Liver (tissue), 2 donors: ENCODE measurements around the gene XRCC5.

ENCODE experiments used
- FOXA2 ChIP-seq: IDR thresholded peaks from 2 replicates; pipeline ENCODE4 v1.6.1; 2016; ENCODE audit warnings: antibody characterized with exemption
- TF ChIP-seq, protein P1 (sequence below): fragments of 150-350 bp; IDR thresholded peaks from 2 replicates; pipeline ENCODE4 v1.5.1; 2017; ENCODE audit warnings: improper control_type of control experiment, low read depth, low read length; ENCODE audit not compliant: missing input control
- donor health status: healthy.

DNA sequence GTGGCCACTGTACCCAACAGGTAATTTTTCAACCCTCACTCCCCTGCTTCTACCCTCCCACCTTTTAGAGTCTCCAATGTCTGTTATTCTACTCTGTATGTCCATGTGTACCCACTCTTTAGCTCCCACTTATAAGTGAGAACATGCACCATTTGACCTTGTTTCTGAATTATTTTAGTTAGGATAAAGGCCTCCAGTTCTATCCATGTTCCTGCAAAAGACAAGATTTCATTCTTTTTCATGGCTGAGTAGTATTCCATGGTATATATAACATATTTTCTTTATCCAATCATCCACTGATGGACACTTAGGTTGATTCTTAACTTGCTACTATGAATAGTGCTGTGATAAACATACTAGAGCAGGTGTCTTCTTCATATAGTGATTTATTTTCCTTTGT, 36.7 kb upstream of the XRCC5 start:
- no peak for TF ChIP-seq FOXA2
- TF ChIP-seq, protein P1, sequence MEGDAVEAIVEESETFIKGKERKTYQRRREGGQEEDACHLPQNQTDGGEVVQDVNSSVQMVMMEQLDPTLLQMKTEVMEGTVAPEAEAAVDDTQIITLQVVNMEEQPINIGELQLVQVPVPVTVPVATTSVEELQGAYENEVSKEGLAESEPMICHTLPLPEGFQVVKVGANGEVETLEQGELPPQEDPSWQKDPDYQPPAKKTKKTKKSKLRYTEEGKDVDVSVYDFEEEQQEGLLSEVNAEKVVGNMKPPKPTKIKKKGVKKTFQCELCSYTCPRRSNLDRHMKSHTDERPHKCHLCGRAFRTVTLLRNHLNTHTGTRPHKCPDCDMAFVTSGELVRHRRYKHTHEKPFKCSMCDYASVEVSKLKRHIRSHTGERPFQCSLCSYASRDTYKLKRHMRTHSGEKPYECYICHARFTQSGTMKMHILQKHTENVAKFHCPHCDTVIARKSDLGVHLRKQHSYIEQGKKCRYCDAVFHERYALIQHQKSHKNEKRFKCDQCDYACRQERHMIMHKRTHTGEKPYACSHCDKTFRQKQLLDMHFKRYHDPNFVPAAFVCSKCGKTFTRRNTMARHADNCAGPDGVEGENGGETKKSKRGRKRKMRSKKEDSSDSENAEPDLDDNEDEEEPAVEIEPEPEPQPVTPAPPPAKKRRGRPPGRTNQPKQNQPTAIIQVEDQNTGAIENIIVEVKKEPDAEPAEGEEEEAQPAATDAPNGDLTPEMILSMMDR, result no peak
